ENCODE measurements around the gene SLC17A9.

The SLC17A9 gene

DNA sequence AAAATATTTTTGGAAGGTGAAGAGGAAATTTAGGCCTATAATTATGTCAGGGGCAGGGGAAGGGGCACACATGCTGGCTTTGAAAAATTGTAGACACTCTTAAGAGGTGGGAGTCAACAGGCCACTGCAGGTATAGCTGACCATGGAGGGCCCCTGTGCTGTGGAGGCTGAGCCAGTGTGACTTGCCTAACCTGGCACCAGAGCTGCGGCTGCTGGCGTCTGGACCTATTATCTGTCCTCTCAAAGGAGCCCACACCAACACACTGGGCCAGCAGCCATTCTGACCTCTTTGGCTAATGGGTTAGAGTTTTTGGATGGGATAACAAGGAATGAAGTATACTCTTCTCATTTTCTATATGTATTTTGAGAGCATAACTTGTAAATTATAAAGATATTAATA lies 10.1 kb upstream of the SLC17A9 start:
- Mint-ChIP-seq H3K27ac (no peak overlapping the region), H3K4me1 (peaks cover 32% of the 10 kb centered on the region), H3K27me3 (no peaks in the 10 kb centered on the region), H3K9me3 (no peaks in the 10 kb centered on the region), H3K36me3 (ENCODE audit: low read depth) (peaks cover 43% of the 10 kb centered on the region), H3K4me3 (no peak overlapping the region)
- no peak for DNase-seq
- no peak for ATAC-seq

DNA sequence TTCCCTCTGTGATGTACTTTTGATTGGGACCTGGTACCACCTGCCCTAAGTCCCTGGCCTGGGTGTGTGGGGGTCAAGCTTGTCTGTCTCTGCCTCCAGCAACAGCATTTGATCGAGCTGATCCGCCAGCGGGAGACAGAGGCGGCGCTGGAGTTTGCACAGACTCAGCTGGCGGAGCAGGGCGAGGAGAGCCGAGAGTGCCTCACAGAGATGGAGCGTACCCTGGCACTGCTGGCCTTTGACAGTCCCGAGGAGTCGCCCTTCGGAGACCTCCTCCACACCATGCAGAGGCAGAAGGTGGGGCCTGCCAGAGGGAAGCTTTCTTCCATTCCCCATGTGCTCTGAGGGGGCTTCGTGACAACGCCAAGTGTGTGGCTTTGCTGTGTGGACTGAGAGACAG lies 9.1 kb upstream of the SLC17A9 start:
- no peak for DNase-seq
- ATAC-seq = no peak
- Mint-ChIP-seq H3K27me3 (no peaks in the 10 kb centered on the region), H3K36me3 (ENCODE audit: low read depth) (peaks cover 48% of the 10 kb centered on the region), H3K27ac (no peak overlapping the region), H3K4me1 (peaks cover 28% of the 10 kb centered on the region), H3K9me3 (no peaks in the 10 kb centered on the region), H3K4me3 (no peak overlapping the region)

DNA sequence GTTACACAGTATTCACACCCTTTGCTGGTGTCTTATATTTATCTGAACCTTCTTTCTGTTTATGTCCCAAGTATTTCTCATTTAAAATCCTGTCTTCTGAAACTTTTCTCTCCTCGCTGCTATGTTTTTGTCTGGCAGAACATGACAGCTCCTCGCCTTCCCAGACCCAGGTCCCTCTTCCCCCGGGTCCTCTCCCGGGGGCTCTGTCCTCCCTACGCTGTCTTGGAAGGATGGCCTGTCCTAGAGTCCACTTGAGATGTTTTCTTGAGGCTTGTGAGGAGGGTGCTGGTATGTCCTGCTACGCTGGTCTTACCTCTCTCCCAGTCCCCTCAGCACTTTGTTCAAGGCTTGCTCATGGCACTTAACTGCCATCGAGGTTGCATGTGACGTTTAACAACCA lies 8.3 kb upstream of the SLC17A9 start:
- peaks cover 22% of the 10 kb centered on the region for H3K4me1 Mint-ChIP-seq
- no peak overlapping the region for H3K27ac Mint-ChIP-seq
- DNase-seq = no peak
- no peak for ATAC-seq
- H3K27me3 Mint-ChIP-seq = no peaks in the 10 kb centered on the region
- H3K9me3 Mint-ChIP-seq = no peaks in the 10 kb centered on the region
- H3K36me3 Mint-ChIP-seq (ENCODE audit: low read depth) = peaks cover 54% of the 10 kb centered on the region
- no peak overlapping the region for H3K4me3 Mint-ChIP-seq

DNA sequence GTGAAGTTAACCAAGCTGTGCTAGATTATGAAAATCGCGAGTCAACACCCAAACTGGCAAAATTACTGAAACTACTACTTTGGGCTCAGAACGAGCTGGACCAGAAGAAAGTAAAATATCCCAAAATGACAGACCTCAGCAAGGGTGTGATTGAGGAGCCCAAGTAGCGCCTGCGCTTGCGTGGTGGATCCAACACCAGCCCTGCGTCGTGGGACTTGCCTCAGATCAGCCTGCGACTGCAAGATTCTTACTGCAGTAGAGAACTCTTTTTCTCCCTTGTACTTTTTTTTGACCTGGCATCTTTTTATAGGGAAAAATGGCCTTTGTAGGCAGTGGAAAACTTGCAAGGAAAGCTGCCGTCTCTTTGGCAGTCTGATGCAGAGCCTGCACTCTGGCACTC lies 7.8 kb upstream of the SLC17A9 start:
- DNase-seq (no peak), ATAC-seq (no peak)
- no peaks in the 10 kb centered on the region for H3K9me3 Mint-ChIP-seq
- peaks cover 16% of the 10 kb centered on the region for H3K4me1 Mint-ChIP-seq
- H3K36me3 Mint-ChIP-seq (ENCODE audit: low read depth) = peaks cover 53% of the 10 kb centered on the region
- no peak overlapping the region for H3K27ac Mint-ChIP-seq
- no peaks in the 10 kb centered on the region for H3K27me3 Mint-ChIP-seq
- no peak overlapping the region for H3K4me3 Mint-ChIP-seq

DNA sequence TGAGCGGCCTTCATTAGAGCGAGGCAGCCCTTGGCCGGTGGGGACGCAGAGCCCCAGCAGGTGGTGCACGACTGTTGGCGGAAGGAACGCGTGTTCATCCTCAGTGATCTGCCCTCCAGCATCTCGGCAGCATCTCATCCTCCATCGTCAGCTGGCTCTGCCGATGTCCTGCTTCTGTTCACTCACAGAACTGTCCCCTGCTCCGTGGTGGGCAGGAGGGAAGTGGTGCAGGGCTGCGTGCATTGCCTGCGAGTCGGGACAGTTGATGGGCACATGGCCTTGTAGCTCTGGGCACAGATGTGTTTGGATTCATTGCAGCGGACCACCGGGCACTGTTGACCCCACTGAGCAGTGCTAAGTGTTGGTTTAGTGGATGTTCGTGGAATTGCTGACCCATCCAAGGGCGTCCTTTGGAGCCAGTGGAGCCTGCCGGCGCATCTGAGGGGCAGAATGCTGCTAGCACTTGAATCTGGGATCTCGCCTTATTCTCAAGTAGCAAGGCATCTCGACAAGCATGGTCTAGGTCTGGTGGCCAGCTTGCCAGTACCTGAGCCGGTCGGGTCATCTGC lies 6.7 kb upstream of the SLC17A9 start:
- Mint-ChIP-seq H3K27me3 (no peaks in the 10 kb centered on the region), H3K27ac (no peak overlapping the region), H3K9me3 (no peaks in the 10 kb centered on the region), H3K4me3 (no peak overlapping the region), H3K36me3 (ENCODE audit: low read depth) (peaks cover 57% of the 10 kb centered on the region), H3K4me1 (peaks cover 9% of the 10 kb centered on the region)
- DNase-seq (no peak), ATAC-seq (no peak)

DNA sequence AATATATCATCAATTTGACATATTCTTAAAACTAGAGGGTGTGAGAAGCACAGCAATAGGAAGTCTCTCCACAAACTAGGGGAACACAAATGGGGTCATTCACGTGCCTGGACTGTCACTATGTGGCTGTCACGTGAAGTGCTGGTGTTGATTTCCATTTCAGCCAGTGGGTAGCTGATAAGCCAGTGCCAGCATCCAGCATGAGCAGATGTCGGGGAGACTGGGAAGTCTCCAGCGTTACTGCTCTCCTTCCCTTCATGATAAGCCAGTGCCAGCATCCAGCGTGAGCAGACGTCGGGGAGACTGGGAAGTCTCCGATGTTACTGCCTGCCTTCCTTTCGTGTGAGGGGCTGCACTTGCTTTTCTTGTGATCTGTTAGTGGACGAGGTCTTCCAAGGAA lies 5.6 kb upstream of the SLC17A9 start:
- Mint-ChIP-seq H3K9me3 (no peaks in the 10 kb centered on the region), H3K27me3 (no peaks in the 10 kb centered on the region), H3K4me1 (no peaks in the 10 kb centered on the region), H3K4me3 (no peak overlapping the region), H3K36me3 (ENCODE audit: low read depth) (peaks cover 53% of the 10 kb centered on the region), H3K27ac (no peak overlapping the region)
- DNase-seq (no peak), ATAC-seq (no peak)

DNA sequence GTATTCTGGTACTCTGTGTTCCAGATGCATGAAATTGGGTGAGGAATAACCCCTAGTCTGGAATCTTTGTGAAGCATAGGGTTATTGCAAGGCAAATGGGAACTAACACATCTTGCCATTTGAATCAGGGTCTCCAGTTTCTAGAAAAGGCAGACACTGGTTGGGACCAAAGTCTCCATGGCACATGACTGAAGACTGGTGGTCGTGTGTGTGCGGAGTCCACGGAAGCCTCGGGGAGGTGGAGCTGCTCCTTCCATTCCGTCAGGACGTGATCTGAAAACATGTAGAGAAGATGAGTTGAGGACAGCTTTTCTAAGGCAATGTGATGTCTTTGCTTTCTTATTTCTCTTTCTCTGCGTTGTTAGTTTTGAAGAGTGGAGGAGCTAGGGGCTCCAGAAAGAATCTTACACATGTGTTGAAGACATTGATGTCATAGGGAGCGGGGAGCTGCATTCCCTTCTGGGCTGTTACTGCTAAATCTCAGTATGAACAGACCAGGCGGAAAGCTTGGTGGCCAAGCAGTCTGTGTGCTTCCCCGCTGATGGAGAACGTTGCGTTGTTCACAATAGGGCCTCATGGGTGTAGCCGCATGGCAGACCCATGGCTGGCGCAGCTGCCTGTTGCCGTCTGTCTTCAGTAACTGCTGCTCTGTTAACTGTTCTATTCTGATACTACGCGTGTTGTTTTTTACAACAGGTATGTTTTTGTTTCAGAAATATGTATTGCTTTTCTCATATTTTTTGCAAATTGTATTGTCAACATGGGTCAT lies 4.8 kb upstream of the SLC17A9 start:
- peaks cover 49% of the 10 kb centered on the region for H3K36me3 Mint-ChIP-seq (ENCODE audit: low read depth)
- H3K4me1 Mint-ChIP-seq = peaks cover 4% of the 10 kb centered on the region
- DNase-seq (no peak), ATAC-seq (no peak)
- H3K9me3 Mint-ChIP-seq = no peaks in the 10 kb centered on the region
- H3K27me3 Mint-ChIP-seq = no peaks in the 10 kb centered on the region
- H3K27ac Mint-ChIP-seq = no peak overlapping the region
- no peak overlapping the region for H3K4me3 Mint-ChIP-seq

DNA sequence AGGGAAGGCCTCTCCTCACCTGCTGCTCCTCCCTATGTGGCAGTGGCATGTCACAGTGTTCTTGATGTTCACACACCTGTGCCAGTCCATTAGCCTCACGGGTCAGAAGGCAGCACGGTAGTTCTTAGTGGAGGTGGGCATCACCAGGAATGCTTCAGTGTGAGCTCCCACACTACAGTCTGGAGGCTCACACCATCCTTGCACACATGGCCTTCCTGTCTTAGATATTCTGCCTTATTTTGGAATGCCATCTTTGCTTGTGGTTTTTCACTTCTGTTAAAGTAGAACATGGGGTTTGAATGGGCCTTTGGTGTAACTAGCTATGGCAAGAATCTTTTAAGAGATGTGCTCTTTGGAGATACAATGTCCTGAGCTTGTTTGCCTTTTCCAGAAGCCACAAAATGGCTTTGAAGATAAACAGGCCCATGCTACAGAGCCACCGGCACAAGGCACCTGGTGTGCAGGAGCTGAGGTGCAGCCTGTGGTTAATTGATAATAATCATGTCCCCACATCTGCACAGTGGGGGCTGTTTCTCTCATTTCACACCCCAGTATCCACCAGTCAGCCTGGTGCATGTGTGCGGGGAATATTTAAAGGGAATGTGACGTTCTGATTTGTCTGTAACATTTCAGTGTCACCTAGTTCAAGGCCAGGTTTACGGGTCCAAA lies 3.2 kb upstream of the SLC17A9 start:
- Mint-ChIP-seq H3K27ac (no peak overlapping the region), H3K9me3 (no peaks in the 10 kb centered on the region), H3K4me3 (no peak overlapping the region), H3K4me1 (peaks cover 10% of the 10 kb centered on the region), H3K36me3 (ENCODE audit: low read depth) (peaks cover 40% of the 10 kb centered on the region), H3K27me3 (no peaks in the 10 kb centered on the region)
- DNase-seq (no peak), ATAC-seq (no peak)

DNA sequence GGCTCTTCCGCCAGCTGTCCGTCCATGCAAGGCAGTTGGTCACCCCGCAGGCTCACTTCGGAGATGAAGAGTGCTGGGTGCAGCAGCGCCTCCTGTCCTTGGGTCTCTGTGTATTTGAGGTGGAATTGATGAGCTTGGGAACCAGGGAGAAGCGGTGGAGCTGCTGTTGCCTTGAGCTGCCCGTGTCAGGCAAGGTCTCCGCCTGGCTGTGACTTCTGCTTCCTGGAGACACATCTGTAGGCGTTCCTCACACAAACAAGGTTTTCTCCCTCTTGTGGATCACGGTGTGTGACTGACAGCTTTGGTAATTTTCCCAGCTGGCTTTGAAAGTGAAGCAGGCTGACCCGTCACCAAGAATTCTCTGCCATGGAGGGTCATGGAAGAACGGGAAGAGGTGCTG lies 2.5 kb upstream of the SLC17A9 start:
- H3K9me3 Mint-ChIP-seq = no peaks in the 10 kb centered on the region
- peaks cover 17% of the 10 kb centered on the region for H3K4me1 Mint-ChIP-seq
- H3K4me3 Mint-ChIP-seq = no peak overlapping the region
- peak overlapping the region; percentile 25 for H3K27ac Mint-ChIP-seq
- peaks cover 35% of the 10 kb centered on the region for H3K36me3 Mint-ChIP-seq (ENCODE audit: low read depth)
- no peak for ATAC-seq
- DNase-seq = no peak
- no peaks in the 10 kb centered on the region for H3K27me3 Mint-ChIP-seq

DNA sequence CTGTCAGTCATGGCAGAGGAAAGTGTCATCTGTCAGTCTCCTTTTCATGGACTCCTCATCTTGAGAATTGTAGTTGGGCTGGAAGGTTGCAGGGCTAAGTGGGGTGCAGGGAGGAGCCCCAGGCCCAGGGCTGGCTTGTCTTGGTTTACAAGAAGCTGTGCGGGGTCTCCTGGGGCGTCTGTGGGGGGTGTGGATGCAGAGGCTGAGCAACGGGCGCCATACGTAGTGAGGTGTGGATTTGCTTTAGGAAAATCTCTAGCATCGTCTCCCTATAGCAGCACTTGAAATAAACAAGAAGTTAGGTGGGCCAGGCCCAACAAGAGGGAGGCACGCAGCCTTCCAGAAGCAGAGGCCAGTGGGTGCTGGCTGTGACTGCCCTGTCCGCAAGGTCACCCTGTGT lies 1.8 kb upstream of the SLC17A9 start:
- H3K4me1 Mint-ChIP-seq = peaks cover 17% of the 10 kb centered on the region

DNA sequence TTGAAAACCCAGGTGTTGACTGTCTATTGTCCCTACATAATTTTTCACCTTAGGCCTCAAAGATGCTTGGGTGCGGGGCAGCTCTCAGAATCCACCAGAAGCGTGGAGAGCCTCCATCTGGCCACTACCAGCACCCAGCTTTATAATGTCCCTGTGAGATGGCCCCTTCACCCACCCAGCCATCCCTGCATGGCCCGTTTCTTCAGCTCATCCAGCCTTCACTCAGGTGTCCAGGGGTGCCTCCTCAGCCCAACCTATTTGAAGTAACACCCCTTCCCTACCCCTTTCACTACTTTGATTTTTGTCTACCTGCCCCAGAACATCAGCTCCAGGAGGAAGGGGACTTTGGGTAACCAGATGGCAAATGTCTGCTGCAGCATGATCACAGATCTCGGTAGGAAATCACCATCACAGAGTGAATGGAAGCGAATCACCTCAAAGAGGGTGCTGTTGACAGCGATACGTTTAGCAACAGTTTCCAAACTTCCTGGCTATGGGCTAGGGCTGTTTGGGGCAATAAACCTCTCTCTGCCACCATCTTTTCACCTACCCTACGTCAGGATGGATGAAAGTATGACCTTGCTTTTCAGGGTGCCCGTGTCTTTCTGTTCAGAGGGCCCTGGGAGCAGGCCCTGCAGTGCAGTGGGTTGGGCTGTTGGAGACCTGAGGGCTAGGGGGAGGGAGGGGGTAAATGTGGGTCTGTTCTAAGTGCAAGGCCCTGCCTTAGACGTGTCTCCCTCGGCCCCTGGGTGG lies 1.2 kb upstream of the SLC17A9 start:
- H3K4me3 Mint-ChIP-seq = no peak overlapping the region
- no peaks in the 10 kb centered on the region for H3K27me3 Mint-ChIP-seq
- peaks cover 35% of the 10 kb centered on the region for H3K36me3 Mint-ChIP-seq (ENCODE audit: low read depth)
- ATAC-seq (no peak), DNase-seq (no peak)
- H3K27ac Mint-ChIP-seq = peak overlapping the region; percentile 14
- peaks cover 17% of the 10 kb centered on the region for H3K4me1 Mint-ChIP-seq
- no peaks in the 10 kb centered on the region for H3K9me3 Mint-ChIP-seq

More for the DNA sequence above, 1.8 kb upstream of the SLC17A9 start:
- Mint-ChIP-seq H3K9me3 (no peaks in the 10 kb centered on the region), H3K27ac (no peak overlapping the region), H3K36me3 (ENCODE audit: low read depth) (peaks cover 35% of the 10 kb centered on the region), H3K27me3 (no peaks in the 10 kb centered on the region), H3K4me3 (no peak overlapping the region)
- DNase-seq (no peak), ATAC-seq (no peak)

DNA sequence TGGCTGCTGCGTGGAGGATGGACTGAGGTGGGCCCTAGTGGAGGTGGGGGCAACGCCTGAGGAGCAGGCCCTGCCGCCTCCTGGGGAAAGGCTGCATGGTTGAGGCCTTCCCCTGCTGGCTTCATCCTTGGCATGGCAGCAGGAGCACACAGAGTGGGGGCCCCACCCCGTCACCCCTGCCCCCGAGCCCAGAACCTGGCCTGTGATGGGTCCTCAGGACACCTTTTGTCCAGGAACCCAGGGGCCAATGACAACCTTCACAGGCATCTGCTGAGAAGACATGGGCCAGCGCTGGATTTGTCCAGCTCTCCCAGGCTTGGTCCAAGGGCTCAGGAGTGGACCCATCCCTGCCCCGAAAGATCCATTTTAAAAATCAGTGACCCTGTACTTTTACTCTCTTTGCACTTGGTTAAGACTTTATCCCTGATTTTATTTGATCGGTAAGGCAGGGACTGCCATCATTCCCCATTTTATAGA lies 575 bp upstream of the SLC17A9 start:
- Mint-ChIP-seq H3K4me1 (peaks cover 17% of the 10 kb centered on the region), H3K4me3 (peak overlapping the region; percentile 81), H3K9me3 (no peaks in the 10 kb centered on the region), H3K27ac (peak overlapping the region; percentile 71), H3K27me3 (no peaks in the 10 kb centered on the region), H3K36me3 (ENCODE audit: low read depth) (peaks cover 35% of the 10 kb centered on the region)
- ATAC-seq (no peak), DNase-seq (no peak)

DNA sequence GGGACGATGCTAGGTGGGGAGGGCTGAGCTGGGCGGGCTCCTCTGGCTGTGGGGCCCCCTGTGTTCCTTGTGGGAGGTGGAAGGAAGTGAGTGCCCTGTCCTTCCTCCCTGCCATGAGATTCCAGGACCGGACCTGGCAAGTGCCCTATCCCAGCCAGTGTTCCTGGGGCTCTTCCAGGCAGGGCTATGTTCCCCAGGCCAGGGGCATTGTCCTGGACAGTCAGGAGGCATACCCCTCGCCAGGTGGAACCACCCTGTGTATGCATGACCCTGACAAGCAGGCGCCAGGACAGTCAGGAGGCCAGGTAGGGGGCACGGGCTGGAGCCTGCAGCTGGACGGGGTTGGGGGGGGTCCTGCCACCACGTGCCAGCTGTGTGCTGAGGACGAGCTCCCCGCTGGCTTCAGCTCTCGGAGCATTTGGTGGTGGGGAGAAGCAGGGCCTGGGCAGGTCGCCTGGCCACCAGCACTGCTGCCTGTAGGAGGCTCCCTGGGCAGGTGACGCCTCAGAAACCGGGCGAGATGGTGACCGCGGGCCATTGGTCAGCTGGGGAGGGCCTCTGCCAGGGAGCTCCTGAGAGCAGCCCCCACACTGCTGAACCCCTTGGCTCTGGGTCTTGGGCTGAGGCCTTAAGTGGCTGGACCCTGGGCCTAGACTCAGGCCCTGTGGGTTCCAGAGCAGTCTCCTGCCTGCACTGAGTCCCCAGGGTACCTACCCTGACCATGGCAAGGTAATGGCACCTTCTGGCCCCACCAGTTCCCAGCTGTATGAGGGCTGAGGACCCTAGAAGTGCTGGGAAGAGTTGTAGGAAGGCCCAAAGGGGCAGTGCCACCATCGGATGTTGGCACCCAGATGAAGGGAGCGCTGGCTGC lies 694 bp downstream of the SLC17A9 start:
- peaks cover 19% of the 10 kb centered on the region for H3K4me1 Mint-ChIP-seq
- no peaks in the 10 kb centered on the region for H3K27me3 Mint-ChIP-seq
- H3K9me3 Mint-ChIP-seq = no peaks in the 10 kb centered on the region
- H3K36me3 Mint-ChIP-seq (ENCODE audit: low read depth) = peaks cover 29% of the 10 kb centered on the region
- H3K4me3 Mint-ChIP-seq = peak overlapping the region; percentile 81
- DNase-seq (peak; percentile 28), ATAC-seq (peak; percentile 11)
- peak overlapping the region; percentile 84 for H3K27ac Mint-ChIP-seq
